NB4 (cell line): ENCODE data around the gene COPE.

Experiments used
- CTCF ChIP-seq: IDR thresholded peaks from one replicate; pipeline ENCODE4 v1.5.1; 2012; ENCODE audit warnings: low read depth, low read length
- MYC ChIP-seq: IDR thresholded peaks from 2 replicates; pipeline ENCODE4 v1.6.1; 2011; ENCODE audit warnings: low read depth, low read length
- POLR2A ChIP-seq: IDR thresholded peaks from 2 replicates; pipeline ENCODE4 v1.6.1; 2011; ENCODE audit warnings: mild to moderate bottlenecking; ENCODE audit not compliant: insufficient read length; ENCODE audit errors: extremely low read depth
- TF ChIP-seq, protein P1 (sequence below): IDR thresholded peaks from 2 replicates; pipeline ENCODE4 v1.6.1; 2011; ENCODE audit warnings: low read depth, low read length

DNA sequence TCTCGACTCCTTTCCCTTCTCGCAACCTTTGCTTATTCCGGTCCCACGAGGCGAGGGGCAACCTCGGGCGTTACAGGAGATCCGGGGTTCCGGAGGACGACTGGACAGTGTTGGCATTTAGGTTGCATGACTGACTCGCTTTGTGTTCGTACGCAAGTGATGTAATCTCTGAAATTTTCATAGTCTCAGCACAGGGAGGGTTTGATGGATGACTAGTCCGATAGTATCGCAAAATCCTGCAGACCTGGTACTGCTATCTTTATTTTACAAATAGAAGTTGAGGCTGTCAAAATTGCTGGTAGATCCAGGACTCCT is 670 bp upstream of the COPE start:
- TF ChIP-seq POLR2A (no peak), CTCF (no peak), MYC (no peak)
- TF ChIP-seq, protein P1, sequence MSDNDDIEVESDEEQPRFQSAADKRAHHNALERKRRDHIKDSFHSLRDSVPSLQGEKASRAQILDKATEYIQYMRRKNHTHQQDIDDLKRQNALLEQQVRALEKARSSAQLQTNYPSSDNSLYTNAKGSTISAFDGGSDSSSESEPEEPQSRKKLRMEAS = no peak
